ENCODE measurements around the gene ZBTB32. TPM values are rescaled to one million over a fixed set of nuclear protein-coding genes. Genes with fewer than 3 reads are reported as not detected.

The ZBTB32 gene
- total and polyA plus RNA-seq, 11 donors, result 0.24 TPM; not detected in 10

DNA sequence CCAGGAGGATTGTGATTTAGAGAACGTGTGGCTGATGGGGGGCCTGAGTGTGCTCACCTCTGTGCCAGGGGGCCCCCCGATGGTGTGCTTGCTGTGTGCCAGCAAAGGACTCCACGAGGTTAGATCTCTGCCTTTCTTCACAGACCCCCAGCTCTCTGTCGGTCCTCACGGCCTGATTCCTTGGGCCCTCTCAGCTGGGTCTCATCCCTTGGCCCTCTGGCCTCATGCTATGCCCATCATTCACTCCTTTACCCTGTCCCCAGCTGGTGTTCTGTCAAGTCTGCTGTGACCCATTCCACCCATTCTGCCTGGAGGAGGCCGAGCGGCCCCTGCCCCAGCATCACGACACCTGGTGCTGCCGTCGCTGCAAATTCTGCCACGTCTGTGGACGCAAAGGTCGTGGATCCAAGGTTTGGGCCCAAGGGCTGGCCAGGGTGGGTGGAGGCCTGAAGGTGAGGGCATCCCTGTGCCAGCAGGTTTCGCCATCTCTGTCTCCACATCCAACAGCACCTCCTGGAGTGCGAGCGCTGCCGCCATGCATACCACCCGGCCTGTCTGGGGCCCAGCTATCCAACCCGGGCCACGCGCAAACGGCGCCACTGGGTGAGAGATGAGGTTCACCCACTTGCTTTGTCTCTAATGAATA lies 21.0 kb downstream of the ZBTB32 start:
- ATAC-seq, result no peak
- Histone ChIP-seq H3K9me3 (no peaks in the 10 kb centered on the region), H3K4me3 (no peak overlapping the region), H3K27me3 (no peaks in the 10 kb centered on the region), H3K36me3 (peaks cover 13 to 98% (median 91%) of the 10 kb centered on the region in 9 donors), H3K27ac (no peak overlapping the region), H3K4me1 (peaks cover 0 to 4% (median 0%) of the 10 kb centered on the region in 12 donors)
- no peak for DNase-seq
- no peak for TF ChIP-seq POLR2A (IDR thresholded peaks at IDR 0.05)
- TF ChIP-seq, protein P1, sequence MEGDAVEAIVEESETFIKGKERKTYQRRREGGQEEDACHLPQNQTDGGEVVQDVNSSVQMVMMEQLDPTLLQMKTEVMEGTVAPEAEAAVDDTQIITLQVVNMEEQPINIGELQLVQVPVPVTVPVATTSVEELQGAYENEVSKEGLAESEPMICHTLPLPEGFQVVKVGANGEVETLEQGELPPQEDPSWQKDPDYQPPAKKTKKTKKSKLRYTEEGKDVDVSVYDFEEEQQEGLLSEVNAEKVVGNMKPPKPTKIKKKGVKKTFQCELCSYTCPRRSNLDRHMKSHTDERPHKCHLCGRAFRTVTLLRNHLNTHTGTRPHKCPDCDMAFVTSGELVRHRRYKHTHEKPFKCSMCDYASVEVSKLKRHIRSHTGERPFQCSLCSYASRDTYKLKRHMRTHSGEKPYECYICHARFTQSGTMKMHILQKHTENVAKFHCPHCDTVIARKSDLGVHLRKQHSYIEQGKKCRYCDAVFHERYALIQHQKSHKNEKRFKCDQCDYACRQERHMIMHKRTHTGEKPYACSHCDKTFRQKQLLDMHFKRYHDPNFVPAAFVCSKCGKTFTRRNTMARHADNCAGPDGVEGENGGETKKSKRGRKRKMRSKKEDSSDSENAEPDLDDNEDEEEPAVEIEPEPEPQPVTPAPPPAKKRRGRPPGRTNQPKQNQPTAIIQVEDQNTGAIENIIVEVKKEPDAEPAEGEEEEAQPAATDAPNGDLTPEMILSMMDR (IDR thresholded peaks at IDR 0.05), result no peak
- 94 to 96% (median 95%) methylated on average over 22 to 23 of the region's 23 CpGs for WGBS, 4 donors
- intact Hi-C loops (cut with DNase I), result no loop called here

DNA sequence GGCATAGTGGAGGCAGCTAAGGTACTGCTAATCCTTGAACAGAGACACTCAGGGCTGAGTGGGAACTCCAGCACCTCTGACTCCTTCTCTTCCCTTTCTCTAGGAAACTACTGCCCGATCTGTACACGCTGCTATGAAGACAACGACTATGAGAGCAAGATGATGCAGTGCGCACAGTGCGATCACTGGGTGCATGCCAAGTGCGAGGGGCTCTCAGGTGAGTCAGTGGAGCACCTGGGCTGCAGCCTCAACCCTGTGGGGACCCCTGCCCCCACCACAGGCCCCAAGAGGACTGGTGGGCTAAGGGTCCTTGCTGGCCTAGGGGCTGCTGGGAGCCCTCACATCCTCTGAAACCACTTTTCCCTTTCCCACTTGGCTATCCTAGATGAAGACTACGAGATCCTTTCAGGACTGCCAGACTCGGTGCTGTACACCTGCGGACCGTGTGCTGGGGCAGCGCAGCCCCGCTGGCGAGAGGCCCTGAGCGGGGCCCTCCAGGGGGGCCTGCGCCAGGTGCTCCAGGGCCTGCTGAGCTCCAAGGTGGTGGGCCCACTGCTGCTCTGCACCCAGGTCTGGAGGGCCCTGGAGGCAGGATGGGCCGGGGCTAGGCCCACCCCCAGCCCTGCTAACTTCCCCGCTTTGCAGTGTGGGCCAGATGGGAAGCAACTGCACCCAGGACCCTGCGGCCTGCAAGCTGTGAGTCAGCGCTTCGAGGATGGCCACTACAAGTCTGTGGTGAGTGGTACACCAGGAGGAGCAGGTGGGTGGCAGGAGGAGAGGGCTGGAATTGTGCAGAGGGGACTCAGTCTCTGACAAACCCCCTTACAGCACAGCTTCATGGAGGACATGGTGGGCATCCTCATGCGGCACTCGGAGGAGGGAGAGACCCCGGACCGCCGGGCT lies 22.9 kb downstream of the ZBTB32 start:
- intact Hi-C loops (cut with DNase I), result no loop called here
- 93 to 96% (median 96%) methylated on average over 20 to 25 of the region's 25 CpGs for WGBS, 4 donors
- no peak overlapping the region for H3K4me3 ChIP-seq
- no peaks in the 10 kb centered on the region for H3K4me1 ChIP-seq
- H3K27me3 ChIP-seq, result no peaks in the 10 kb centered on the region
- no peak overlapping the region for H3K27ac ChIP-seq
- ATAC-seq (no peak), DNase-seq (no peak)
- H3K9me3 ChIP-seq, result no peaks in the 10 kb centered on the region
- peaks cover 13 to 100% (median 100%) of the 10 kb centered on the region in 9 donors for H3K36me3 ChIP-seq
- TF ChIP-seq, protein P1 (IDR thresholded peaks at IDR 0.05), result no peak
- TF ChIP-seq POLR2A (IDR thresholded peaks at IDR 0.05), result no peak

DNA sequence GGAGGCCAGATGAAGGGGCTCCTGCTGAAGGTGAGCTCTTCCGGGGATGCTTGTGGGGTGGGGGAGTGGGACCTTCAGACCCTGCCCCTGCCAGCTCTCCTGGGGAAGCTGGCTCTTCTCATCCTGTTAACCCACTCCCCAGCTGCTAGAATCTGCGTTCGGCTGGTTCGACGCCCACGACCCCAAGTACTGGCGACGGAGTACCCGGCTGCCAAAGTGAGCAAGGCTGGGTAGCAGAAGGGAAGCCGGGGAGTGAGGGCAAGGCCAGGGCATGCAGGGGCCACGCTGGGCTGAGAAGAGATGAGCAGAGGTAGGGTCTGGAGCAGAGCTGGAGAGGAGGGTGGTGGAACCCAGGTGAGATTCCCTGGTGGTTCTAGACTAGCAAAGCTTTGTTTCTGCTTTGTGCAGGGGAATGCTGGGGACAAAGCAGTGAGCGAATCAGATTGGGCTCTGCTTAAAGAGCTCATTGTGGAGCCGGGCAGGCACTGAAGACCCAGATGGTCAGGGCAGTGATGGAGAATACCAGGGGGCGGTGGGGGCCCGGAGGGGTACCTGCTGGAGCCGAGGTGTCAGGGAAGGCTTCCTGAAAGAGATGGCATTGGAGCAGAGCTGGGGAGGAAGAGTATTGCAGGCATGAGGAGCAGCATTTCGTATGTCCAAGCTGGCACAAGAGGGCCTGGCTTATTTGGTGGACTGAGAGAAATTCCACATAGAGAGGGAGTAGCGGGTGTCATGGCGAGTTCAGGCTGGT lies 23.8 kb downstream of the ZBTB32 start:
- H3K27ac ChIP-seq, result no peak overlapping the region
- no peaks in the 10 kb centered on the region for H3K27me3 ChIP-seq
- ATAC-seq (no peak), DNase-seq (no peak)
- H3K4me1 ChIP-seq, result no peaks in the 10 kb centered on the region
- H3K36me3 ChIP-seq, result peaks cover 13 to 100% (median 97%) of the 10 kb centered on the region in 9 donors
- WGBS, 4 donors, result 93 to 95% (median 93%) methylated on average over 18 to 19 of the region's 19 CpGs
- TF ChIP-seq, protein P1 (IDR thresholded peaks at IDR 0.05), result no peak
- TF ChIP-seq POLR2A (IDR thresholded peaks at IDR 0.05), result no peak
- H3K9me3 ChIP-seq, result no peaks in the 10 kb centered on the region
- intact Hi-C loops (cut with DNase I), result no loop called here
- no peak overlapping the region for H3K4me3 ChIP-seq

All from heart left ventricle (tissue), 16 donors.